Bone marrow (tissue), 2 donors: ENCODE results near the gene FNDC11.
"Not testable (repeated sequence)": the region's sequence is repeated elsewhere in the genome, so short reads cannot be mapped to it uniquely, and the experiment has no call there.

Experiments used
- DNase-seq, 2 donors: peaks; one replicate each; lab custom pipeline; 2025; lab: John Stamatoyannopoulos, UW

FNDC11 gene

GRCh38 chr20:63599396-63600050, 45.6 kb downstream of the FNDC11 start:
- no peak for DNase-seq

- not testable (repeated sequence) for DNase-seq
Measured at GRCh38 chr20:63601679-63602078, 47.7 kb downstream of the FNDC11 start.

GRCh38 chr20:63602321-63602720, 48.4 kb downstream of the FNDC11 start:
- no peak for DNase-seq
